ENCODE measurements around the gene DOCK2. TPM values are rescaled to one million over a fixed set of nuclear protein-coding genes. Genes with fewer than 3 reads are reported as not detected.

DOCK2 gene
- total and polyA plus RNA-seq, 4 experiments from 2014 or later = 45.8 to 223 (median 162) TPM

- no peaks in the 10 kb centered on the region for H3K27me3 ChIP-seq (ENCODE audit: insufficient read depth, low read length)
- Mint-ChIP-seq H3K27me3 (peaks cover 4% of the 10 kb centered on the region in 2 donors), H3K36me3 (no peaks in the 10 kb centered on the region), H3K4me1 (no peaks in the 10 kb centered on the region), H3K9me3 (peaks cover 0 to 2% (median 0%) of the 10 kb centered on the region in 8 donors), H3K27ac (no peak overlapping the region), H3K4me3 (no peak overlapping the region)
- no peaks in the 10 kb centered on the region for H3K36me3 ChIP-seq (ENCODE audit: insufficient read depth, low read length)
- H3K9me3 ChIP-seq (ENCODE audit: control insufficient read depth in 1 of 2, low read length in 2 of 2) = no peaks in the 10 kb centered on the region
- CTCF ChIA-PET (ENCODE audit: partially characterized antibody) = interaction anchor here (1.0 kb wide), 1 partner anchor 9 kb away, joined by 3 read pairs; no protein-coding TSS in a partner anchor
- no peak for DNase-seq
- no peaks in the 10 kb centered on the region for H3K4me1 ChIP-seq (ENCODE audit: insufficient read depth, low read length)
- POLR2A ChIA-PET (ENCODE audit: partially characterized antibody) = no interaction called here
- intact Hi-C loops (cut with micrococcal nuclease) = no loop called here
- H3K27ac ChIP-seq (ENCODE audit: low read depth, low read length) = no peak overlapping the region
- H3K4me3 ChIP-seq (ENCODE audit: low read length in 2 of 2) = no peak overlapping the region
Measured at GRCh38 chr5:170114271-170114670, 477.2 kb downstream of the DOCK2 start.

DNA sequence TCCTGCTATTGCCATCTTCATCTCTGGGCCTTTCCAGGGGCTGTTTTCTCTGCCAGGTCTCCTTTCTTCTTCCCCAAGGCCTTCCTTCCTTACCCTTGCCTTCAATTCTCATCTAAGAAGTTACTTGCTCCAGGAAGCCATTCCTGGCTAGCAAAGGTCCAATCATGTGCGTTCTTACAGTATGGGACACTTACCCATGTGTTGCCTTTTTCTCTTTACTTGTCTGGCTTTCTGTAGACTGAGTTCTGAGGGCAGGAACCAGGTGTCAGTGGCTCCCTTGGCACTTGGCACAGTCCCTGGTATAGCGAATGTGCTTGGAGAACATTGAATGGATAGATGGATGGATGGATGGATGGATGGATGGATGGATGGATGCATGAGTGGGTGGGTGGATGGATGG lies 478.9 kb downstream of the DOCK2 start:
- Mint-ChIP-seq H3K9me3 (peaks cover 0 to 2% (median 0%) of the 10 kb centered on the region in 8 donors), H3K27me3 (peaks cover 8 to 12% of the 10 kb centered on the region in 2 donors), H3K27ac (no peak overlapping the region), H3K4me1 (no peaks in the 10 kb centered on the region), H3K4me3 (no peak overlapping the region), H3K36me3 (no peaks in the 10 kb centered on the region)
- no peak overlapping the region for H3K4me3 ChIP-seq (ENCODE audit: low read length in 2 of 2)
- ChIA-PET POLR2A (ENCODE audit: partially characterized antibody) (no interaction called here), CTCF (ENCODE audit: partially characterized antibody) (no interaction called here)
- no peak for DNase-seq
- no peaks in the 10 kb centered on the region for H3K36me3 ChIP-seq (ENCODE audit: insufficient read depth, low read length)
- no peaks in the 10 kb centered on the region for H3K9me3 ChIP-seq (ENCODE audit: control insufficient read depth in 1 of 2, low read length in 2 of 2)
- no peaks in the 10 kb centered on the region for H3K4me1 ChIP-seq (ENCODE audit: insufficient read depth, low read length)
- no peaks in the 10 kb centered on the region for H3K27me3 ChIP-seq (ENCODE audit: insufficient read depth, low read length)
- intact Hi-C loops (cut with micrococcal nuclease) = no loop called here
- H3K27ac ChIP-seq (ENCODE audit: low read depth, low read length) = no peak overlapping the region

- no peak for DNase-seq
- Mint-ChIP-seq H3K27ac (no peak overlapping the region), H3K4me1 (no peaks in the 10 kb centered on the region), H3K27me3 (peaks cover 10 to 20% of the 10 kb centered on the region in 2 donors), H3K36me3 (no peaks in the 10 kb centered on the region), H3K9me3 (peaks cover 0 to 2% (median 0%) of the 10 kb centered on the region in 8 donors), H3K4me3 (no peak overlapping the region)
- Histone ChIP-seq H3K36me3 (ENCODE audit: insufficient read depth, low read length) (no peaks in the 10 kb centered on the region), H3K4me1 (ENCODE audit: insufficient read depth, low read length) (no peaks in the 10 kb centered on the region), H3K27ac (ENCODE audit: low read depth, low read length) (no peak overlapping the region), H3K4me3 (ENCODE audit: low read length in 2 of 2) (no peak overlapping the region), H3K9me3 (ENCODE audit: control insufficient read depth in 1 of 2, low read length in 2 of 2) (no peaks in the 10 kb centered on the region), H3K27me3 (ENCODE audit: insufficient read depth, low read length) (peaks cover 5% of the 10 kb centered on the region)
- ChIA-PET CTCF (ENCODE audit: partially characterized antibody) (no interaction called here), POLR2A (ENCODE audit: partially characterized antibody) (no interaction called here)
- intact Hi-C loops (cut with micrococcal nuclease) = no loop called here
Measured at GRCh38 chr5:170117736-170118135, 480.7 kb downstream of the DOCK2 start.

DNA sequence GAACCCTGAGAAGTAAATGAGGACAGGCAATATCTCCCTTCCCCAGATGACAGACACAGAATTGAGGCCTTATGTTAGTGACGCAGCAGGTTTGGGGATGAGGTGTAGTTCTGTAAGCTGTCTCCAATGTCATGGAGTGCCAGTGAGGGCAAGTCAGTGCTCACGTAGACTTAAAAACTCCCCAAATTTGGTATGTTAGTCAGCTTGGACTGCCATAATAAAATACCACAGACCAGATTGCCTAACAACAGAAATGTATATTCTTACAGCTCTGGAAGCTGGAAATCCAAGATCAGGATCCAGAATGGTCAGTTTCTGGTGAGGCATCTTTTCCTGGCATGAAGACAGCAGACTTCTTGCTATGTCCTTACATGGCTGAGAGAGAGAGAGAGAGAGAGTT lies 483.5 kb downstream of the DOCK2 start:
- Histone ChIP-seq H3K4me3 (ENCODE audit: low read length in 2 of 2) (no peak overlapping the region), H3K4me1 (ENCODE audit: insufficient read depth, low read length) (no peaks in the 10 kb centered on the region), H3K27me3 (ENCODE audit: insufficient read depth, low read length) (peaks cover 5% of the 10 kb centered on the region), H3K9me3 (ENCODE audit: control insufficient read depth in 1 of 2, low read length in 2 of 2) (no peaks in the 10 kb centered on the region), H3K27ac (ENCODE audit: low read depth, low read length) (no peak overlapping the region), H3K36me3 (ENCODE audit: insufficient read depth, low read length) (no peaks in the 10 kb centered on the region)
- H3K36me3 Mint-ChIP-seq = no peaks in the 10 kb centered on the region
- intact Hi-C loops (cut with micrococcal nuclease) = no loop called here
- no peak for DNase-seq
- H3K27ac Mint-ChIP-seq = no peak overlapping the region
- CTCF ChIA-PET (ENCODE audit: partially characterized antibody) = no interaction called here
- no peak overlapping the region for H3K4me3 Mint-ChIP-seq
- H3K9me3 Mint-ChIP-seq = peaks cover 0 to 13% (median 4%) of the 10 kb centered on the region in 8 donors
- POLR2A ChIA-PET (ENCODE audit: partially characterized antibody) = no interaction called here
- peaks cover 13 to 19% of the 10 kb centered on the region in 2 donors for H3K27me3 Mint-ChIP-seq
- no peaks in the 10 kb centered on the region for H3K4me1 Mint-ChIP-seq

DNA sequence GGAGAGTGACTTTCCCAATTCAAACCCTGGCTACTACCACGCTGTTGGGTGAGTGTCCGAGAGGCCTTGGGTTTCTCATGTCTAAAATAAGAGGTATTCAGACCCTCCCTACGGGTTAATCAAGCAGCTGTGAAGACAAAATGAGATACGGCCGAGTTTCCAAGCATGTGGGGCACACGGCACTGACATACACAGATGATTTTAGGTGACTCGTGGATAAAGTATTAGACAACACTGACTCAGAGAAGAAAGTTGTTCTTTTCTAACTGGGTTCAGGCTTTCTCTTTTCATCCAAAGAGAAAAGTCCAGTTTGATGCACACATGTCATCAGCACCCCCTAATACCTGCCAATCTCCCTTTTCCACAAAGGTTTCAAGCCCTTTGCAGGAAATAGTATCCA lies 484.2 kb downstream of the DOCK2 start:
- no peak for DNase-seq
- Histone ChIP-seq H3K36me3 (ENCODE audit: insufficient read depth, low read length) (no peaks in the 10 kb centered on the region), H3K4me1 (ENCODE audit: insufficient read depth, low read length) (no peaks in the 10 kb centered on the region), H3K9me3 (ENCODE audit: control insufficient read depth in 1 of 2, low read length in 2 of 2) (no peaks in the 10 kb centered on the region), H3K27me3 (ENCODE audit: insufficient read depth, low read length) (peaks cover 5% of the 10 kb centered on the region), H3K27ac (ENCODE audit: low read depth, low read length) (no peak overlapping the region), H3K4me3 (ENCODE audit: low read length in 2 of 2) (no peak overlapping the region)
- Mint-ChIP-seq H3K4me1 (no peaks in the 10 kb centered on the region), H3K27ac (no peak overlapping the region), H3K27me3 (peaks cover 16 to 26% of the 10 kb centered on the region in 2 donors), H3K4me3 (no peak overlapping the region), H3K36me3 (no peaks in the 10 kb centered on the region), H3K9me3 (peaks cover 0 to 20% (median 11%) of the 10 kb centered on the region in 8 donors)
- intact Hi-C loops (cut with micrococcal nuclease) = no loop called here
- ChIA-PET POLR2A (ENCODE audit: partially characterized antibody) (no interaction called here), CTCF (ENCODE audit: partially characterized antibody) (no interaction called here)

GRCh38 chr5:170126061-170126460 lies 489.0 kb downstream of the DOCK2 start:
- H3K4me3 ChIP-seq (ENCODE audit: low read length in 2 of 2) = no peak overlapping the region
- no peaks in the 10 kb centered on the region for H3K36me3 Mint-ChIP-seq
- H3K4me3 Mint-ChIP-seq = no peak overlapping the region
- no peaks in the 10 kb centered on the region for H3K9me3 ChIP-seq (ENCODE audit: control insufficient read depth in 1 of 2, low read length in 2 of 2)
- DNase-seq = no peak
- peaks cover 4% of the 10 kb centered on the region for H3K27me3 ChIP-seq (ENCODE audit: insufficient read depth, low read length)
- ChIA-PET CTCF (ENCODE audit: partially characterized antibody) (no interaction called here), POLR2A (ENCODE audit: partially characterized antibody) (no interaction called here)
- no peaks in the 10 kb centered on the region for H3K36me3 ChIP-seq (ENCODE audit: insufficient read depth, low read length)
- no peak overlapping the region for H3K27ac Mint-ChIP-seq
- H3K9me3 Mint-ChIP-seq = peaks cover 0 to 30% (median 21%) of the 10 kb centered on the region in 8 donors
- H3K27ac ChIP-seq (ENCODE audit: low read depth, low read length) = no peak overlapping the region
- peaks cover 16 to 28% of the 10 kb centered on the region in 2 donors for H3K27me3 Mint-ChIP-seq
- H3K4me1 ChIP-seq (ENCODE audit: insufficient read depth, low read length) = no peaks in the 10 kb centered on the region
- intact Hi-C loops (cut with micrococcal nuclease) = no loop called here
- H3K4me1 Mint-ChIP-seq = no peaks in the 10 kb centered on the region

GRCh38 chr5:170126626-170127025 lies 489.6 kb downstream of the DOCK2 start:
- POLR2A ChIA-PET (ENCODE audit: partially characterized antibody) = no interaction called here
- H3K27me3 ChIP-seq (ENCODE audit: insufficient read depth, low read length) = no peaks in the 10 kb centered on the region
- no peak overlapping the region for H3K27ac ChIP-seq (ENCODE audit: low read depth, low read length)
- H3K4me3 Mint-ChIP-seq = no peak overlapping the region
- H3K27ac Mint-ChIP-seq = no peak overlapping the region
- peaks cover 0 to 30% (median 21%) of the 10 kb centered on the region in 8 donors for H3K9me3 Mint-ChIP-seq
- intact Hi-C loops (cut with micrococcal nuclease) = no loop called here
- no peaks in the 10 kb centered on the region for H3K36me3 ChIP-seq (ENCODE audit: insufficient read depth, low read length)
- CTCF ChIA-PET (ENCODE audit: partially characterized antibody) = no interaction called here
- H3K9me3 ChIP-seq (ENCODE audit: control insufficient read depth in 1 of 2, low read length in 2 of 2) = no peaks in the 10 kb centered on the region
- no peak for DNase-seq
- H3K4me1 ChIP-seq (ENCODE audit: insufficient read depth, low read length) = no peaks in the 10 kb centered on the region
- H3K27me3 Mint-ChIP-seq = peaks cover 15 to 25% of the 10 kb centered on the region in 2 donors
- no peak overlapping the region for H3K4me3 ChIP-seq (ENCODE audit: low read length in 2 of 2)
- no peaks in the 10 kb centered on the region for H3K36me3 Mint-ChIP-seq
- H3K4me1 Mint-ChIP-seq = no peaks in the 10 kb centered on the region

- no peak for DNase-seq
- CTCF ChIA-PET (ENCODE audit: partially characterized antibody) = no interaction called here
- POLR2A ChIA-PET (ENCODE audit: partially characterized antibody) = no interaction called here
- no peaks in the 10 kb centered on the region for H3K36me3 ChIP-seq (ENCODE audit: insufficient read depth, low read length)
- intact Hi-C loops (cut with micrococcal nuclease) = no loop called here
- Mint-ChIP-seq H3K27ac (no peak overlapping the region), H3K9me3 (peaks cover 0 to 17% (median 11%) of the 10 kb centered on the region in 8 donors), H3K4me1 (no peaks in the 10 kb centered on the region), H3K27me3 (peaks cover 10 to 20% of the 10 kb centered on the region in 2 donors), H3K4me3 (no peak overlapping the region), H3K36me3 (no peaks in the 10 kb centered on the region)
- no peaks in the 10 kb centered on the region for H3K9me3 ChIP-seq (ENCODE audit: control insufficient read depth in 1 of 2, low read length in 2 of 2)
- H3K27ac ChIP-seq (ENCODE audit: low read depth, low read length) = no peak overlapping the region
- no peak overlapping the region for H3K4me3 ChIP-seq (ENCODE audit: low read length in 2 of 2)
- no peaks in the 10 kb centered on the region for H3K4me1 ChIP-seq (ENCODE audit: insufficient read depth, low read length)
- H3K27me3 ChIP-seq (ENCODE audit: insufficient read depth, low read length) = no peaks in the 10 kb centered on the region
Measured at GRCh38 chr5:170131235-170131634, 494.2 kb downstream of the DOCK2 start.

Data from CD4-positive, alpha-beta memory T cell (primary cell).